Lung (tissue), 12 donors: Measurements from ENCODE around the gene SRRM3. TPM values are rescaled to one million over a fixed set of nuclear protein-coding genes. Genes with fewer than 3 reads are reported as not detected.

Experiments
- ATAC-seq: fragments of 200-7000 bp; cut with Tn5 transposase; one replicate; pipeline ENCODE4 v1.9.1; 2020; ENCODE audit warnings: moderate number of reproducible peaks; ENCODE audit not compliant: insufficient read depth, low FRiP score
- DNase-seq, 3 donors: peaks; one replicate each; pipeline ENCODE4 v3.0.0-alpha.2; 2013 to 2017
- H3K27ac ChIP-seq, 2 donors: one replicate each; pipeline ENCODE4 v1.5.1; 2013; ENCODE audit warnings: mild to moderate bottlenecking in 2 of 2, moderate library complexity in 2 of 2, control low read depth in 1 of 2, inconsistent platforms in 1 of 2, low read depth in 1 of 2, low read length in 1 of 2
- H3K27me3 ChIP-seq, 3 donors: one replicate each; pipeline ENCODE4 v1.5.1; 2013; ENCODE audit warnings: low read length in 2 of 3; ENCODE audit not compliant: control insufficient read depth in 3 of 3, insufficient read depth in 3 of 3
- H3K36me3 ChIP-seq, 4 donors: one replicate each; pipeline ENCODE4 v1.5.1; 2013; ENCODE audit warnings: low read length in 4 of 4, mild to moderate bottlenecking in 1 of 4, moderate library complexity in 1 of 4; ENCODE audit not compliant: control insufficient read depth in 4 of 4, insufficient read depth in 4 of 4
- H3K4me1 ChIP-seq, 5 donors: one replicate each; pipeline ENCODE4 v1.5.1; 2013; ENCODE audit warnings: low read length in 5 of 5, mild to moderate bottlenecking in 2 of 5, moderate library complexity in 1 of 5; ENCODE audit not compliant: control insufficient read depth in 5 of 5, insufficient read depth in 5 of 5
- H3K4me3 ChIP-seq: one replicate; pipeline ENCODE4 v1.5.1; 2013; ENCODE audit warnings: mild to moderate bottlenecking, control low read depth, moderate library complexity
- H3K9ac ChIP-seq, 2 donors: one replicate each; pipeline ENCODE4 v1.5.1; 2013; ENCODE audit warnings: low read length in 2 of 2, control low read depth in 1 of 2; ENCODE audit not compliant: insufficient read depth in 1 of 2
- H3K9me3 ChIP-seq, 4 donors: one replicate each; pipeline ENCODE4 v1.5.1; 2013; ENCODE audit warnings: low read length in 3 of 4, mild to moderate bottlenecking in 1 of 4, moderate library complexity in 1 of 4; ENCODE audit not compliant: control insufficient read depth in 4 of 4, insufficient read depth in 3 of 4
- WGBS, 2 donors: extraction: QIAGEN DNeasy Blood & Tissue Kit; methylation state at CpG; one replicate each; pipeline ENCODE4 v1.1.7; 2013; 5-methylcytosine and 5-hydroxymethylcytosine counted together
- polyA plus RNA-seq, 2 donors: library from polyadenylated mRNA; stranded (reverse); fragments of 200-250 nt; gene quantifications; one replicate each; pipeline ENCODE4 v1.2.1, GENCODE V29; 2013
- total RNA-seq, 2 donors: library from RNA; depleted of rRNA in 1 of 2; stranded (reverse); fragments of >200 nt in 1 of 2; gene quantifications; one replicate each; pipeline ENCODE4 v1.2.1, GENCODE V29; 2014 to 2021
- TF ChIP-seq, protein P1 (sequence below): IDR thresholded peaks from 2 replicates; pipeline ENCODE4 v1.5.1; 2012; ENCODE audit warnings: mild to moderate bottlenecking; ENCODE audit errors: control extremely low read depth, extremely low read depth
- donor health status: control.
- donor health status: control.
- donor health status: Bipolar disorder and iron deficiency.
- donor health status: healthy.
- donor health status: DM: yes; HTN: yes; CAD: no.

The SRRM3 gene
- total and polyA plus RNA-seq, 4 donors, result 0.14 to 0.83 (median 0.63) TPM

DNA sequence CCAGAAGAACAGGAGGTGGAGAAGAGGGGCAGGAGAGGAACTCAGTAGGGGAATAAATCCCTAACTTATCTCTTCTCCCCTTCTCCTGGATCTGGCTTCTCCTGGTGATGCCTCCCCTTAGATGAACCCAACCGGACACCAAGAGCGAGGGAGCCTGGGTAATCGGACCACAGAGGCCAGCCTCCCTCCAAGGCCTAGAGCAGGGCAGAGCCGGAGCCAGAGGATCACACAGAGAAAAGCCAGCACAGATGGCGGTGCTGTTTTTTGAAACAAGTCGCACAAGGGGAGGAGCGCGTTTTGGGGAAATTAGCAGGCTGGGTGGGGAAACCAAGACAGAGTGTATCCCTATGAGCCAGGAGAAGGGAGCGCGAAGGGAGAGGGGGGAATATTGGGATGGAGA, 4.9 kb upstream of the SRRM3 start:
- H3K9ac ChIP-seq, result no peak overlapping the region
- 91% methylated on average over 10 of the region's 10 CpGs for WGBS, 2 donors
- peaks cover 0 to 7% (median 1%) of the 10 kb centered on the region in 4 donors for H3K9me3 ChIP-seq
- H3K27me3 ChIP-seq, result no peaks in the 10 kb centered on the region
- no peak for DNase-seq
- H3K27ac ChIP-seq, result no peak overlapping the region
- no peak overlapping the region for H3K4me3 ChIP-seq
- TF ChIP-seq, protein P1, sequence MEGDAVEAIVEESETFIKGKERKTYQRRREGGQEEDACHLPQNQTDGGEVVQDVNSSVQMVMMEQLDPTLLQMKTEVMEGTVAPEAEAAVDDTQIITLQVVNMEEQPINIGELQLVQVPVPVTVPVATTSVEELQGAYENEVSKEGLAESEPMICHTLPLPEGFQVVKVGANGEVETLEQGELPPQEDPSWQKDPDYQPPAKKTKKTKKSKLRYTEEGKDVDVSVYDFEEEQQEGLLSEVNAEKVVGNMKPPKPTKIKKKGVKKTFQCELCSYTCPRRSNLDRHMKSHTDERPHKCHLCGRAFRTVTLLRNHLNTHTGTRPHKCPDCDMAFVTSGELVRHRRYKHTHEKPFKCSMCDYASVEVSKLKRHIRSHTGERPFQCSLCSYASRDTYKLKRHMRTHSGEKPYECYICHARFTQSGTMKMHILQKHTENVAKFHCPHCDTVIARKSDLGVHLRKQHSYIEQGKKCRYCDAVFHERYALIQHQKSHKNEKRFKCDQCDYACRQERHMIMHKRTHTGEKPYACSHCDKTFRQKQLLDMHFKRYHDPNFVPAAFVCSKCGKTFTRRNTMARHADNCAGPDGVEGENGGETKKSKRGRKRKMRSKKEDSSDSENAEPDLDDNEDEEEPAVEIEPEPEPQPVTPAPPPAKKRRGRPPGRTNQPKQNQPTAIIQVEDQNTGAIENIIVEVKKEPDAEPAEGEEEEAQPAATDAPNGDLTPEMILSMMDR, result no peak
- H3K4me1 ChIP-seq, result peaks cover 0 to 2% (median 0%) of the 10 kb centered on the region in 5 donors
- H3K36me3 ChIP-seq, result no peaks in the 10 kb centered on the region
- no peak for ATAC-seq

DNA sequence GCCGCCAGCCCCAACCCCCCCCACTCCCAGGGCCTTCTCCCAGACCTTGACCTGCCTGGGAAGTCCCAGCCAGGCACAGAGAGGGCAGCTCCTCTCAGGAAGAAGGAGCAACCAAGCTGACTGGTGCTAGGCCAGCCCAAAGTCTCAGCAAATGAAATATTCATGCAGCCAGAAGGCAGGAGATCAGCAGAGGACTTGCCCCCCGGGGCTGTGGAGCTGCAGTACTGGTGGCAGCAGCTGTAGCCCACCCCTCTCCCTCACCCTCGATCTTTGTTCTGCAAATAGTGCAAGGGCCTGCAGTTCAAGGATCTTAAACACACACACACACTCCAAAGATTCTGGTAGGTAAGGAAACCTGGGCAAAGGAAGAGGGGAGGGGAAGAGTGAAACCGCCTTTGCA, 3.5 kb upstream of the SRRM3 start:
- H3K27me3 ChIP-seq, result peaks cover 0 to 2% (median 0%) of the 10 kb centered on the region in 3 donors
- H3K9ac ChIP-seq, result no peak overlapping the region
- no peak overlapping the region for H3K4me3 ChIP-seq
- no peaks in the 10 kb centered on the region for H3K36me3 ChIP-seq
- peaks cover 0 to 2% (median 0%) of the 10 kb centered on the region in 5 donors for H3K4me1 ChIP-seq
- peaks cover 0 to 10% (median 0%) of the 10 kb centered on the region in 4 donors for H3K9me3 ChIP-seq
- H3K27ac ChIP-seq, result no peak overlapping the region
- TF ChIP-seq, protein P1, result no peak
- 39 to 53% methylated on average over 4 of the region's 4 CpGs for WGBS, 2 donors
- DNase-seq (no peak), ATAC-seq (no peak)

DNA sequence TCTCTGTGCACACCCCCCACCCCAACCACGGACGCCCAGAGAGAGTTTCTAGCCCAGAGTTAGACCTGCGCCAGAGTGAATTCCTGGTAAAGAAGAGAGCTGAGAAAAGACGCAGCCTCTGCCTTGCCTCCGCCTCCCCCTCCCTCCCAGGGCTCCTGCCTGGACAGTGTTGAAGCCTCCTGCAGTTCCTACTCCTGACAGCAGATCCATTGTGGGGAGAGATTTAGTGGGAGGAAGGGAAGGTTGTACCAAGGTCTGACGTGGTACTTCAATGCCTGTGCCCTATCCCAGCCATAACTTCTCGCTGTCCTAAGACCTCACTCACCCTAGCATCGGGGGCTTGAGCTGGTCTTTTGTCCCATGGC, 952 bp downstream of the SRRM3 start:
- whole genome bisulfite sequencing, 2 donors, result 36 to 40% methylated on average over 8 of the region's 8 CpGs
- Histone ChIP-seq H3K36me3 (no peaks in the 10 kb centered on the region), H3K9ac (no peak overlapping the region), H3K9me3 (peaks cover 0 to 7% (median 0%) of the 10 kb centered on the region in 4 donors), H3K27me3 (peaks cover 0 to 2% (median 0%) of the 10 kb centered on the region in 3 donors), H3K4me3 (no peak overlapping the region), H3K4me1 (no peaks in the 10 kb centered on the region), H3K27ac (no peak overlapping the region)
- DNase-seq (no peak), ATAC-seq (no peak)
- TF ChIP-seq, protein P1, result no peak

DNA sequence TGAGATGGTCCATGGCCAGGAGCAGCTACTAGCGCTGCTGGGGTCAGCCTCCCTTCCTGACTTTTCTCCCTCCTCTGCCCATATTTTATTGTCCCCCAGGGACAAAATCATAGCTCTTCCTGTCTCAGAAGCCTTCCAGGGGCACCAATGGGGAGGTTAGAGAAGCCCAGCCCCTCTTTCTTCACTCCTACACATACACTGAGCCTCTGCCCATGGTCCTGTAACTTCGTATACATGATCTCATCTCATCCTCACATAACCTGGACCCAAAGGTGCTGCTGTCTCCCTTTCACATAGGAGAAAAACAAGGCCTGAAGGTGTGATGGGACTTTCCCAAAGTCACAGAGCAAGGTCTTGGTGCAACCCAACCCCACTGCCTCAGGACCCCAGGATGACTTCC, 2.5 kb downstream of the SRRM3 start:
- H3K27me3 ChIP-seq, result peaks cover 0 to 5% (median 0%) of the 10 kb centered on the region in 3 donors
- no peak overlapping the region for H3K27ac ChIP-seq
- H3K9me3 ChIP-seq, result peaks cover 0 to 7% (median 0%) of the 10 kb centered on the region in 4 donors
- WGBS, 2 donors, result 60 to 67% methylated on average over 2 of the region's 2 CpGs
- H3K36me3 ChIP-seq, result no peaks in the 10 kb centered on the region
- ATAC-seq (no peak), DNase-seq (no peak)
- TF ChIP-seq, protein P1, result no peak
- H3K4me1 ChIP-seq, result no peaks in the 10 kb centered on the region
- H3K9ac ChIP-seq, result no peak overlapping the region
- no peak overlapping the region for H3K4me3 ChIP-seq
